ENCODE measurements around the gene DERL2. TPM values are rescaled to one million over a fixed set of nuclear protein-coding genes. Genes with fewer than 3 reads are reported as not detected.

DERL2 gene
- total RNA-seq, 1 donor from 2014 or later, result 32.5 TPM

- no peak for TF ChIP-seq CTCF (IDR thresholded peaks at IDR 0.05; ENCODE audit: borderline replicate concordance)
- Histone ChIP-seq H3K9me3 (replicated peaks) (no peaks in the 10 kb centered on the region), H3K4me1 (no peaks in the 10 kb centered on the region), H3K27ac (replicated peaks) (no peak overlapping the region), H3K36me3 (peaks cover 84% of the 10 kb centered on the region), H3K4me3 (no peak overlapping the region), H3K27me3 (ENCODE audit: low read depth) (no peaks in the 10 kb centered on the region)
- intact Hi-C loops (cut with micrococcal nuclease), result no loop called here
- DNase-seq, result no peak
Observed at GRCh38 chr17:5446786-5447185, 39.2 kb downstream of the DERL2 start.

GRCh38 chr17:5444209-5444608 lies 41.8 kb downstream of the DERL2 start:
- no peak for TF ChIP-seq CTCF (IDR thresholded peaks at IDR 0.05; ENCODE audit: borderline replicate concordance)
- Histone ChIP-seq H3K36me3 (peaks cover 58% of the 10 kb centered on the region), H3K9me3 (replicated peaks) (no peaks in the 10 kb centered on the region), H3K4me3 (no peak overlapping the region), H3K4me1 (peaks cover 7% of the 10 kb centered on the region), H3K27me3 (ENCODE audit: low read depth) (no peaks in the 10 kb centered on the region), H3K27ac (replicated peaks) (no peak overlapping the region)
- no peak for DNase-seq
- intact Hi-C loops (cut with micrococcal nuclease), result no loop called here

DNA sequence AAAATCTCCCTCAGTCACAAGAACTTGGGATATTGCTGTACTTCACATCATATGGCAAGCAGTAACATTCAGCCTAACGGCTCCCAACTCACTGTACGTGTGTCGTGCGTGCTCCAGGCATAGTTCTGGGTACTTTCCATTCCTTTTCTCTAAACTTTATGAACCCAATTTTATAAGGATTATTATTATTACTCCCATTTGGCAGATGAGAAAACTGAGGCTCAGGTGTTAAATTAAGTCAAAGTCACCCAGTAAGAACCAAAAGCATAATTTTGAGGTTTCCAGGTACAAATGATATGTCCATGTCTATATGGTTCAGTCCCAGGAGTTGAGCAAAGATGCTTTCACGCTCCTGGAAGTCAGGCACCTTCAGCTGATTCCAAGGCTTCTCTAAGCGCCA lies 42.2 kb downstream of the DERL2 start:
- Histone ChIP-seq H3K4me3 (no peak overlapping the region), H3K36me3 (peaks cover 53% of the 10 kb centered on the region)
- intact Hi-C loops (cut with micrococcal nuclease), result no loop called here

GRCh38 chr17:5439446-5439764 lies 46.6 kb downstream of the DERL2 start:
- intact Hi-C loops (cut with micrococcal nuclease), result no loop called here
- Histone ChIP-seq H3K27me3 (ENCODE audit: low read depth) (no peaks in the 10 kb centered on the region), H3K36me3 (peaks cover 44% of the 10 kb centered on the region), H3K9me3 (replicated peaks) (no peaks in the 10 kb centered on the region), H3K27ac (replicated peaks) (peak overlapping the region; percentile 87), H3K4me3 (peak overlapping the region; percentile 86), H3K4me1 (peaks cover 39% of the 10 kb centered on the region)
- TF ChIP-seq CTCF (IDR thresholded peaks at IDR 0.05; ENCODE audit: borderline replicate concordance), result peak; percentile 45
- no peak for DNase-seq

More for the DNA sequence above, 42.2 kb downstream of the DERL2 start:
- DNase-seq, result no peak
- peaks cover 9% of the 10 kb centered on the region for H3K4me1 ChIP-seq
- no peak for TF ChIP-seq CTCF (IDR thresholded peaks at IDR 0.05; ENCODE audit: borderline replicate concordance)
- no peak overlapping the region for H3K27ac ChIP-seq (replicated peaks)
- no peaks in the 10 kb centered on the region for H3K27me3 ChIP-seq (ENCODE audit: low read depth)
- no peaks in the 10 kb centered on the region for H3K9me3 ChIP-seq (replicated peaks)

DNA sequence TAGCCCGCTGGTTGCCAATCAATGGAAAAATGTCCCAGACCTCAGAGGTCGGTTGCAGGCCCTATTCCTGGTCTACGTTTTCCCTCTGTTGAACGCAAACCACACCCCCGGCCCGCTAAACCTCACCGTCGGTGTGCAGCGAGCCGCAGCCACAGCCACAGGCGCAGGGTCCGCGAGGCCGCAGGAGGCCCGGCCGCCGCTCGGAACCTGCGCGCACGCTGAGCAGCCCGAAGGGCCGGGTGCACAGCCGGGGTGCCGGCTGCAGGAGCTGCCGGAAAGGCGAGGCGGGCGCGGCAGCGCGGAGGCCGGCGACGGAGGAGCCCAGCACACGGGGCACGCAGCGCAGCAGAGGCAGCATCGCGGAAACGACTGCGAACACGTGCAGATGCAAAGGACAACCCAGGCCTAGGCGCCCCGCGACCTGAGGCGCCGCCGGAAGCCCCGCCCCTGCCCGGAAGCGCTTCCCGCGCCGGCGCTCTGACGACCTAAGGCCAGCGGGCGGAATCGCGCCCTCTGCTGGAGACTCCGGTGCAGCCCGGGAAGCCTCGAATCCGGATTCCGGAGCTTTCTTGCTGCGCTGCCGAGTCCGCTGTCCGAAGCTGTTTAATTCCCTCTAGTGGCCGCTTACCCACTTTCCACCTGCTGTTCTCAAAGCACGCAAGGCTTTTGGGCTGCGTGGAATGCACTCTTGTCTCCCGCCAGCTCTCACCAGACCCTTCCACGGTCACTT lies 47.1 kb downstream of the DERL2 start, which contains the start of gene C1QBP:
Gene C1QBP (minus strand): TSS at position 440 of the 730 bp plus-strand sequence. CDS start 82 bp downstream, at position 358.
- H3K4me1 ChIP-seq, result peaks cover 40% of the 10 kb centered on the region
- intact Hi-C loops (cut with micrococcal nuclease), result no loop called here
- no peaks in the 10 kb centered on the region for H3K27me3 ChIP-seq (ENCODE audit: low read depth)
- peak within 1 kb of the TSS; percentile 86 for H3K4me3 ChIP-seq
- peak within 1 kb of the TSS; percentile 87 for H3K27ac ChIP-seq (replicated peaks)
- DNase-seq, result peak; percentile 93
- peak; percentile 100 for TF ChIP-seq CTCF (IDR thresholded peaks at IDR 0.05; ENCODE audit: borderline replicate concordance)
- no peaks in the 10 kb centered on the region for H3K9me3 ChIP-seq (replicated peaks)
- H3K36me3 ChIP-seq, result peaks cover 44% of the 10 kb centered on the region

Measured in left ventricle myocardium inferior (tissue), 1 donor.